SKM-1 (cell line): Measurements from ENCODE around the gene RAD51B.
"Not testable (repeated sequence)": the region's sequence is repeated elsewhere in the genome, so short reads cannot be mapped to it uniquely, and the experiment has no call there.

ENCODE experiments used
- DNase-seq: peaks from one replicate; lab custom pipeline; 2025; ENCODE audit not compliant: unreplicated experiment; lab: John Stamatoyannopoulos, UW

RAD51B gene

GRCh38 chr14:67978749-67979148 lies 159.2 kb downstream of the RAD51B start:
- no peak for DNase-seq

GRCh38 chr14:67982711-67983608 lies 163.4 kb downstream of the RAD51B start:
- DNase-seq = no peak

GRCh38 chr14:67984274-67984673 lies 164.7 kb downstream of the RAD51B start:
- DNase-seq = no peak

GRCh38 chr14:67986131-67986841 lies 166.7 kb downstream of the RAD51B start:
- no peak for DNase-seq

GRCh38 chr14:67987606-67988005 lies 168.0 kb downstream of the RAD51B start:
- no peak for DNase-seq

GRCh38 chr14:67988210-67988609 lies 168.6 kb downstream of the RAD51B start:
- not testable (repeated sequence) for DNase-seq

- no peak for DNase-seq
Observed at GRCh38 chr14:67990576-67990975, 171.0 kb downstream of the RAD51B start.

GRCh38 chr14:67994531-67994930 lies 175.0 kb downstream of the RAD51B start:
- no peak for DNase-seq

- no peak for DNase-seq
Observed at GRCh38 chr14:67996235-67996634, 176.7 kb downstream of the RAD51B start.

GRCh38 chr14:67998834-67999233 lies 179.3 kb downstream of the RAD51B start:
- no peak for DNase-seq

- DNase-seq = no peak
Observed at GRCh38 chr14:67999290-67999689, 179.7 kb downstream of the RAD51B start.

GRCh38 chr14:67999705-68000384 lies 180.3 kb downstream of the RAD51B start:
- no peak for DNase-seq

- no peak for DNase-seq
Observed at GRCh38 chr14:68000511-68000910, 180.9 kb downstream of the RAD51B start.

- no peak for DNase-seq
Observed at GRCh38 chr14:68008491-68008890, 188.9 kb downstream of the RAD51B start.

GRCh38 chr14:68011406-68012028 lies 191.9 kb downstream of the RAD51B start:
- no peak for DNase-seq

GRCh38 chr14:68012871-68013270 lies 193.3 kb downstream of the RAD51B start:
- DNase-seq = no peak

GRCh38 chr14:68013326-68013725 lies 193.7 kb downstream of the RAD51B start:
- DNase-seq = no peak

- no peak for DNase-seq
Observed at GRCh38 chr14:68014771-68015170, 195.2 kb downstream of the RAD51B start.

- DNase-seq = no peak
Observed at GRCh38 chr14:68015356-68016254, 196.0 kb downstream of the RAD51B start.

GRCh38 chr14:68016255-68016914 lies 196.8 kb downstream of the RAD51B start:
- no peak for DNase-seq
